IMR-90 (cell line): ENCODE data around the gene PIM1. TPM values are rescaled to one million over a fixed set of nuclear protein-coding genes. Genes with fewer than 3 reads are reported as not detected.
"Not testable (repeated sequence)": the region's sequence is repeated elsewhere in the genome, so short reads cannot be mapped to it uniquely, and the experiment has no call there.

Experiments used
- ATAC-seq: fragments of 200-7000 bp; cut with Tn5 transposase; 2 replicates; pipeline ENCODE4 v1.9.1; 2020; ENCODE audit warnings: low read depth, mild to moderate bottlenecking, moderate library complexity
- BruUV-seq: library from RNA; stranded (reverse); fragments of 400-500 nt; replicated peaks from 2 replicates; lab custom pipeline; 2021; lab: Mats Ljungman, UMichigan
- CTCF ChIA-PET: fragments of 300-600 bp; formaldehyde crosslinking; extraction: SDS; loops from one replicate; lab custom pipeline; 2021; ENCODE audit warnings: antibody characterized with exemption; lab: Yijun Ruan, JAX
- POLR2A ChIA-PET: fragments of 300-600 bp; sonication (Branson Sonifier 250); formaldehyde crosslinking; loops from one replicate; lab custom pipeline; 2022; ENCODE audit warnings: antibody characterized with exemption; ENCODE audit not compliant: unreplicated experiment; lab: Charles Lee
- DNase-seq: peaks from one replicate; pipeline ENCODE4 v3.0.0; 2013
- H2AFZ ChIP-seq: replicated peaks from 2 replicates; pipeline ENCODE3; 2013; ENCODE audit warnings: low read length, mild to moderate bottlenecking; ENCODE audit not compliant: poor library complexity
- H2AK5ac ChIP-seq: 2 replicates; pipeline ENCODE4 v1.6.1; 2013; ENCODE audit warnings: low read depth, low read length, inconsistent platforms
- H2AK9ac ChIP-seq: replicated peaks from 2 replicates; pipeline ENCODE3; 2013; ENCODE audit warnings: mild to moderate bottlenecking, low read depth, low read length, moderate library complexity; ENCODE audit not compliant: poor library complexity
- H2BK120ac ChIP-seq: 2 replicates; pipeline ENCODE4 v1.6.1; 2013; ENCODE audit warnings: low read depth, low read length, inconsistent platforms
- H2BK15ac ChIP-seq: 3 replicates; pipeline ENCODE4 v1.6.1; 2013; ENCODE audit warnings: low read depth, low read length, inconsistent platforms
- H2BK20ac ChIP-seq: 2 replicates; pipeline ENCODE4 v1.6.1; 2013; ENCODE audit warnings: low read depth, mild to moderate bottlenecking, inconsistent platforms, low read length, moderate library complexity
- H2BK5ac ChIP-seq: 2 replicates; pipeline ENCODE4 v1.6.1; 2013; ENCODE audit warnings: mild to moderate bottlenecking, low read depth, low read length, inconsistent platforms; ENCODE audit not compliant: poor library complexity, severe bottlenecking
- H3K14ac ChIP-seq: replicated peaks from 2 replicates; pipeline ENCODE4 v1.6.1; 2013; ENCODE audit warnings: low read depth, low read length, inconsistent platforms
- H3K18ac ChIP-seq: 2 replicates; pipeline ENCODE4 v1.6.1; 2013; ENCODE audit warnings: low read depth, low read length, control low read depth
- H3K23ac ChIP-seq: 2 replicates; pipeline ENCODE4 v1.6.1; 2013; ENCODE audit warnings: low read depth, low read length, inconsistent platforms
- H3K27ac ChIP-seq: 2 replicates; pipeline ENCODE4 v1.5.1; 2013; ENCODE audit warnings: mild to moderate bottlenecking, control low read depth, low read length; ENCODE audit not compliant: insufficient read depth
- H3K27me3 ChIP-seq: 2 replicates; pipeline ENCODE4 v1.6.1; 2013; ENCODE audit warnings: low read length; ENCODE audit not compliant: control insufficient read depth, insufficient read depth
- H3K36me3 ChIP-seq: 2 replicates; pipeline ENCODE4 v1.6.1; 2013; ENCODE audit warnings: low read length, mixed read lengths; ENCODE audit not compliant: control insufficient read depth, insufficient read depth
- H3K4ac ChIP-seq: 2 replicates; pipeline ENCODE4 v1.6.1; 2013; ENCODE audit warnings: low read depth, low read length, inconsistent platforms
- H3K4me1 ChIP-seq: 2 replicates; pipeline ENCODE4 v1.6.1; 2013; ENCODE audit warnings: low read length, mixed read lengths; ENCODE audit not compliant: control insufficient read depth, insufficient read depth
- H3K4me2 ChIP-seq: 2 replicates; pipeline ENCODE4 v1.6.1; 2013; ENCODE audit warnings: low read depth, mild to moderate bottlenecking, control low read depth, low read length, moderate library complexity
- H3K4me3 ChIP-seq: 2 replicates; pipeline ENCODE4 v1.5.1; 2013; ENCODE audit warnings: low read depth, mild to moderate bottlenecking, control low read depth, low read length, moderate library complexity; ENCODE audit not compliant: insufficient read depth
- H3K56ac ChIP-seq: 2 replicates; pipeline ENCODE4 v1.6.1; 2013; ENCODE audit warnings: low read length, inconsistent platforms; ENCODE audit not compliant: insufficient read depth; ENCODE audit errors: extremely low read depth
- H3K79me1 ChIP-seq, 2 experiments: 2 replicates each; pipeline ENCODE4 v1.6.1; 2013; ENCODE audit warnings: low read length in 2 of 2, inconsistent platforms in 1 of 2, low read depth in 1 of 2
- H3K9ac ChIP-seq: 2 replicates; pipeline ENCODE4 v1.6.1; 2013; ENCODE audit warnings: low read depth, low read length, control low read depth
- H3K9me1 ChIP-seq: 2 replicates; pipeline ENCODE4 v1.6.1; 2013; ENCODE audit warnings: low read length, inconsistent platforms; ENCODE audit not compliant: insufficient read depth
- H3K9me3 ChIP-seq: 2 replicates; pipeline ENCODE4 v1.6.1; 2013; ENCODE audit warnings: low read length; ENCODE audit not compliant: control insufficient read depth, insufficient read depth
- H4K20me1 ChIP-seq: 2 replicates; pipeline ENCODE4 v1.6.1; 2013; ENCODE audit warnings: low read length, inconsistent platforms; ENCODE audit not compliant: insufficient read depth
- H4K5ac ChIP-seq: 2 replicates; pipeline ENCODE4 v1.6.1; 2013; ENCODE audit warnings: mild to moderate bottlenecking, low read depth, low read length, control low read depth
- H4K8ac ChIP-seq, 2 experiments: 2 replicates each; pipeline ENCODE4 v1.6.1; 2013; ENCODE audit warnings: low read depth in 2 of 2, low read length in 2 of 2, control low read depth in 1 of 2, inconsistent platforms in 1 of 2
- H4K91ac ChIP-seq: 2 replicates; pipeline ENCODE4 v1.6.1; 2013; ENCODE audit warnings: low read depth, low read length, inconsistent platforms; ENCODE audit not compliant: insufficient read depth
- WGBS, 2 experiments: methylation state at CpG; one replicate each; pipeline versions ENCODE4 v1.1.5 to v1.1.7; 2013; ENCODE audit warnings: missing lambda C conversion rate in 2 of 2; ENCODE audit not compliant: insufficient read length in 1 of 2; ENCODE audit errors: extremely low coverage in 2 of 2; 5-methylcytosine and 5-hydroxymethylcytosine counted together
- dilution Hi-C: fragments of 300-500 bp; cut with HindIII; formaldehyde crosslinking; loops from one replicate; pipeline ENCODE4 v1.14.3; 2018; ENCODE audit warnings: low sequenced_read_pairs; ENCODE audit not compliant: unreplicated experiment
- in situ Hi-C: fragments of 300-500 bp; cut with MboI; formaldehyde crosslinking; loops from 3 replicates; pipeline ENCODE4 v1.14.3; 2019; ENCODE audit warnings: low sequenced_read_pairs, inconsistent platforms, mixed read lengths
- intact Hi-C: fragments of 100-400 bp; cut with micrococcal nuclease; formaldehyde crosslinking; loops from 2 replicates; pipeline ENCODE4 v1.10.0; 2022
- polyA plus RNA-seq, 3 experiments: library from polyadenylated mRNA; depleted of rRNA; stranded (reverse); fragments of >200 nt; gene quantifications; 2 replicates each; pipeline ENCODE4 v1.2.3, GENCODE V29; 2012; ENCODE audit warnings: low replicate concordance in 1 of 3
- total RNA-seq: library from RNA; depleted of rRNA; stranded (reverse); fragments of >200 nt; gene quantifications from 2 replicates; pipeline ENCODE4 v1.2.3, GENCODE V29; 2012

The PIM1 gene
- total and polyA plus RNA-seq, 2 of the 4 experiments (the other 2 are of a cell fraction): 7.2 to 18.5 TPM

- H2AK9ac ChIP-seq, ATAC-seq, H3K9ac ChIP-seq, H3K4me2 ChIP-seq, H3K36me3 ChIP-seq, H4K8ac ChIP-seq, H3K4me3 ChIP-seq, H2BK5ac ChIP-seq, H3K23ac ChIP-seq, H3K27ac ChIP-seq, H3K56ac ChIP-seq, H4K20me1 ChIP-seq, BruUV-seq, H3K9me3 ChIP-seq, dilution Hi-C loops, DNase-seq, in situ Hi-C loops, H2AFZ ChIP-seq, H3K9me1 ChIP-seq, POLR2A ChIA-PET, H3K79me1 ChIP-seq, H3K27me3 ChIP-seq, H4K5ac ChIP-seq, intact Hi-C loops: not testable (repeated sequence)
- H3K14ac ChIP-seq: peak overlapping the region; percentile 28; the same call in 1 of the 2 replicates
- WGBS, 2 experiments: no CpG with 5 or more reads among the region's 12 CpGs
- peak overlapping the region; percentile 51; the same call in 1 of the 2 replicates for H2BK120ac ChIP-seq
- CTCF ChIA-PET: interaction anchor here (0.6 to 1.0 kb wide), 2 partner anchors 15 to 43 kb away, joined by 3 read pairs; no protein-coding TSS in a partner anchor
- H2AK5ac ChIP-seq: peak overlapping the region; percentile 83
- peak overlapping the region; percentile 91; the same call in 2 of the 3 replicates for H2BK15ac ChIP-seq
- peak overlapping the region; percentile 59; the same call in 1 of the 2 replicates for H2BK20ac ChIP-seq
- H4K91ac ChIP-seq: peak overlapping the region; percentile 62; the same call in 1 of the 2 replicates
- H3K4ac ChIP-seq: peak overlapping the region; percentile 53
- peaks cover 22% of the 10 kb centered on the region for H3K4me1 ChIP-seq
- H3K18ac ChIP-seq: peak overlapping the region; percentile 20; the same call in 1 of the 2 replicates
Observed at GRCh38 chr6:37128863-37129443, 41.0 kb upstream of the PIM1 start.
